DMS 273 (cell line): ENCODE measurements around the gene SRPK2.
"Not testable (repeated sequence)": the region's sequence is repeated elsewhere in the genome, so short reads cannot be mapped to it uniquely, and the experiment has no call there.

ENCODE experiments used
- DNase-seq: peaks from one replicate; lab custom pipeline; 2025; ENCODE audit not compliant: unreplicated experiment; lab: John Stamatoyannopoulos, UW

The SRPK2 gene

GRCh38 chr7:105268511-105269392, 120.0 kb downstream of the SRPK2 start:
- DNase-seq = peak; percentile 79

- DNase-seq = peak; percentile 28
Measured at GRCh38 chr7:105268056-105268455, 120.7 kb downstream of the SRPK2 start.

GRCh38 chr7:105267244-105267643, 121.5 kb downstream of the SRPK2 start:
- DNase-seq = no peak

- DNase-seq = no peak
Measured at GRCh38 chr7:105264707-105265106, 124.0 kb downstream of the SRPK2 start.

GRCh38 chr7:105261689-105262088, 127.0 kb downstream of the SRPK2 start:
- peak; percentile 55 for DNase-seq

- DNase-seq = not testable (repeated sequence)
Measured at GRCh38 chr7:105260201-105260871, 128.4 kb downstream of the SRPK2 start.

GRCh38 chr7:105258919-105259318, 129.8 kb downstream of the SRPK2 start:
- not testable (repeated sequence) for DNase-seq

- DNase-seq = peak; percentile 52
Measured at GRCh38 chr7:105257338-105257737, 131.4 kb downstream of the SRPK2 start.

GRCh38 chr7:105256761-105257231, 131.9 kb downstream of the SRPK2 start:
- no peak for DNase-seq

GRCh38 chr7:105250706-105251105, 138.0 kb downstream of the SRPK2 start:
- peak; percentile 61 for DNase-seq

GRCh38 chr7:105250239-105250638, 138.5 kb downstream of the SRPK2 start:
- DNase-seq = no peak

GRCh38 chr7:105249216-105249615, 139.5 kb downstream of the SRPK2 start:
- no peak for DNase-seq

- DNase-seq = no peak
Measured at GRCh38 chr7:105246679-105247078, 142.0 kb downstream of the SRPK2 start.

- peak; percentile 53 for DNase-seq
Measured at GRCh38 chr7:105246256-105246655, 142.5 kb downstream of the SRPK2 start.

GRCh38 chr7:105245398-105246114, 143.2 kb downstream of the SRPK2 start:
- peak; percentile 45 for DNase-seq

- DNase-seq = no peak
Measured at GRCh38 chr7:105244594-105244993, 144.1 kb downstream of the SRPK2 start.

- no peak for DNase-seq
Measured at GRCh38 chr7:105241198-105241597, 147.5 kb downstream of the SRPK2 start.

GRCh38 chr7:105238198-105238765, 150.4 kb downstream of the SRPK2 start:
- DNase-seq = no peak

- DNase-seq = no peak
Measured at GRCh38 chr7:105234886-105235285, 153.8 kb downstream of the SRPK2 start.

- not testable (repeated sequence) for DNase-seq
Measured at GRCh38 chr7:105232829-105233291, 155.9 kb downstream of the SRPK2 start.

- DNase-seq = no peak
Measured at GRCh38 chr7:105230486-105230885, 158.2 kb downstream of the SRPK2 start.
